ENCODE measurements around the gene EML5. TPM values are rescaled to one million over a fixed set of nuclear protein-coding genes. Genes with fewer than 3 reads are reported as not detected.

The EML5 gene
- total RNA-seq, 2 donors from 2014 or later = 1.1 to 1.4 TPM

GRCh38 chr14:88632512-88632911 lies 160.2 kb downstream of the EML5 start:
- intact Hi-C loops (cut with DNase I) = no loop called here
- DNase-seq (ENCODE audit: low spot score) = no peak

- no peak for DNase-seq (ENCODE audit: low spot score)
- intact Hi-C loops (cut with DNase I) = no loop called here
Measured at GRCh38 chr14:88631091-88631490, 161.7 kb downstream of the EML5 start.

GRCh38 chr14:88630565-88630964 lies 162.2 kb downstream of the EML5 start:
- intact Hi-C loops (cut with DNase I) = no loop called here
- DNase-seq (ENCODE audit: low spot score) = no peak

GRCh38 chr14:88628462-88628861 lies 164.3 kb downstream of the EML5 start:
- no peak for DNase-seq (ENCODE audit: low spot score)
- intact Hi-C loops (cut with DNase I) = no loop called here

GRCh38 chr14:88628033-88628432 lies 164.7 kb downstream of the EML5 start:
- DNase-seq (ENCODE audit: low spot score) = no peak
- intact Hi-C loops (cut with DNase I) = no loop called here

- intact Hi-C loops (cut with DNase I) = no loop called here
- DNase-seq (ENCODE audit: low spot score) = no peak
Measured at GRCh38 chr14:88625671-88626070, 167.1 kb downstream of the EML5 start.

- no peak for DNase-seq (ENCODE audit: low spot score)
- intact Hi-C loops (cut with DNase I) = no loop called here
Measured at GRCh38 chr14:88621100-88621499, 171.7 kb downstream of the EML5 start.

- DNase-seq (ENCODE audit: low spot score) = no peak
- intact Hi-C loops (cut with DNase I) = no loop called here
Measured at GRCh38 chr14:88618476-88618875, 174.3 kb downstream of the EML5 start.

- intact Hi-C loops (cut with DNase I) = no loop called here
- no peak for DNase-seq (ENCODE audit: low spot score)
Measured at GRCh38 chr14:88617479-88617878, 175.3 kb downstream of the EML5 start.

- DNase-seq (ENCODE audit: low spot score) = no peak
- intact Hi-C loops (cut with DNase I) = no loop called here
Measured at GRCh38 chr14:88616697-88617096, 176.1 kb downstream of the EML5 start.

- intact Hi-C loops (cut with DNase I) = no loop called here
- no peak for DNase-seq (ENCODE audit: low spot score)
Measured at GRCh38 chr14:88614218-88614907, 178.4 kb downstream of the EML5 start.

GRCh38 chr14:88613552-88614010 lies 179.2 kb downstream of the EML5 start:
- no peak for DNase-seq (ENCODE audit: low spot score)
- intact Hi-C loops (cut with DNase I) = loop anchor here in 1 of 2 donors (2.0 kb wide), 1 partner anchor 41 kb away; no protein-coding TSS in a partner anchor

GRCh38 chr14:88612981-88613380 lies 179.8 kb downstream of the EML5 start:
- DNase-seq (ENCODE audit: low spot score) = no peak
- intact Hi-C loops (cut with DNase I) = loop anchor here in 1 of 2 donors (2.0 kb wide), 1 partner anchor 40 kb away; no protein-coding TSS in a partner anchor

GRCh38 chr14:88611878-88612277 lies 180.9 kb downstream of the EML5 start:
- intact Hi-C loops (cut with DNase I) = loop anchor here in 1 of 2 donors (2.0 kb wide), 1 partner anchor 39 kb away; no protein-coding TSS in a partner anchor

GRCh38 chr14:88607829-88608228 lies 184.9 kb downstream of the EML5 start:
- intact Hi-C loops (cut with DNase I) = no loop called here
- no peak for DNase-seq (ENCODE audit: low spot score)

More at GRCh38 chr14:88611878-88612277, 180.9 kb downstream of the EML5 start:
- DNase-seq (ENCODE audit: low spot score) = no peak

GRCh38 chr14:88605594-88605993 lies 187.2 kb downstream of the EML5 start:
- no peak for DNase-seq (ENCODE audit: low spot score)
- intact Hi-C loops (cut with DNase I) = no loop called here

GRCh38 chr14:88604212-88604611 lies 188.5 kb downstream of the EML5 start:
- no peak for DNase-seq (ENCODE audit: low spot score)
- intact Hi-C loops (cut with DNase I) = no loop called here

GRCh38 chr14:88599761-88600439 lies 192.9 kb downstream of the EML5 start:
- DNase-seq (ENCODE audit: low spot score) = no peak

GRCh38 chr14:88599326-88599725 lies 193.4 kb downstream of the EML5 start:
- intact Hi-C loops (cut with DNase I) = no loop called here
- no peak for DNase-seq (ENCODE audit: low spot score)

More at GRCh38 chr14:88599761-88600439, 192.9 kb downstream of the EML5 start:
- intact Hi-C loops (cut with DNase I) = no loop called here

- intact Hi-C loops (cut with DNase I) = no loop called here
- no peak for DNase-seq (ENCODE audit: low spot score)
Measured at GRCh38 chr14:88598097-88598675, 194.6 kb downstream of the EML5 start.
